RCC 7860 (cell line): Measurements from ENCODE around the gene APOB.

Source experiments
- DNase-seq: peaks from one replicate; pipeline ENCODE4 v3.0.0-alpha.2; 2015; ENCODE audit warnings: low spot score
- FAIRE-seq: peaks from 2 replicates; lab custom pipeline; 2012; peaks lifted over from hg19 to GRCh38; lab: Jason Lieb, UNC

Gene APOB, protein sequence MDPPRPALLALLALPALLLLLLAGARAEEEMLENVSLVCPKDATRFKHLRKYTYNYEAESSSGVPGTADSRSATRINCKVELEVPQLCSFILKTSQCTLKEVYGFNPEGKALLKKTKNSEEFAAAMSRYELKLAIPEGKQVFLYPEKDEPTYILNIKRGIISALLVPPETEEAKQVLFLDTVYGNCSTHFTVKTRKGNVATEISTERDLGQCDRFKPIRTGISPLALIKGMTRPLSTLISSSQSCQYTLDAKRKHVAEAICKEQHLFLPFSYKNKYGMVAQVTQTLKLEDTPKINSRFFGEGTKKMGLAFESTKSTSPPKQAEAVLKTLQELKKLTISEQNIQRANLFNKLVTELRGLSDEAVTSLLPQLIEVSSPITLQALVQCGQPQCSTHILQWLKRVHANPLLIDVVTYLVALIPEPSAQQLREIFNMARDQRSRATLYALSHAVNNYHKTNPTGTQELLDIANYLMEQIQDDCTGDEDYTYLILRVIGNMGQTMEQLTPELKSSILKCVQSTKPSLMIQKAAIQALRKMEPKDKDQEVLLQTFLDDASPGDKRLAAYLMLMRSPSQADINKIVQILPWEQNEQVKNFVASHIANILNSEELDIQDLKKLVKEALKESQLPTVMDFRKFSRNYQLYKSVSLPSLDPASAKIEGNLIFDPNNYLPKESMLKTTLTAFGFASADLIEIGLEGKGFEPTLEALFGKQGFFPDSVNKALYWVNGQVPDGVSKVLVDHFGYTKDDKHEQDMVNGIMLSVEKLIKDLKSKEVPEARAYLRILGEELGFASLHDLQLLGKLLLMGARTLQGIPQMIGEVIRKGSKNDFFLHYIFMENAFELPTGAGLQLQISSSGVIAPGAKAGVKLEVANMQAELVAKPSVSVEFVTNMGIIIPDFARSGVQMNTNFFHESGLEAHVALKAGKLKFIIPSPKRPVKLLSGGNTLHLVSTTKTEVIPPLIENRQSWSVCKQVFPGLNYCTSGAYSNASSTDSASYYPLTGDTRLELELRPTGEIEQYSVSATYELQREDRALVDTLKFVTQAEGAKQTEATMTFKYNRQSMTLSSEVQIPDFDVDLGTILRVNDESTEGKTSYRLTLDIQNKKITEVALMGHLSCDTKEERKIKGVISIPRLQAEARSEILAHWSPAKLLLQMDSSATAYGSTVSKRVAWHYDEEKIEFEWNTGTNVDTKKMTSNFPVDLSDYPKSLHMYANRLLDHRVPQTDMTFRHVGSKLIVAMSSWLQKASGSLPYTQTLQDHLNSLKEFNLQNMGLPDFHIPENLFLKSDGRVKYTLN (N-terminal part only)

GRCh38 chr2:21043744-21044532, at the start of gene APOB:
Gene APOB, minus strand, starts transcription at chr2:21044073. Its CDS starts 128 bp downstream, at chr2:21043945.
- FAIRE-seq: no peak
- no peak for DNase-seq

GRCh38 chr2:21092308-21092869, 48.5 kb upstream of the APOB start:
- DNase-seq: no peak
- no peak for FAIRE-seq

DNA sequence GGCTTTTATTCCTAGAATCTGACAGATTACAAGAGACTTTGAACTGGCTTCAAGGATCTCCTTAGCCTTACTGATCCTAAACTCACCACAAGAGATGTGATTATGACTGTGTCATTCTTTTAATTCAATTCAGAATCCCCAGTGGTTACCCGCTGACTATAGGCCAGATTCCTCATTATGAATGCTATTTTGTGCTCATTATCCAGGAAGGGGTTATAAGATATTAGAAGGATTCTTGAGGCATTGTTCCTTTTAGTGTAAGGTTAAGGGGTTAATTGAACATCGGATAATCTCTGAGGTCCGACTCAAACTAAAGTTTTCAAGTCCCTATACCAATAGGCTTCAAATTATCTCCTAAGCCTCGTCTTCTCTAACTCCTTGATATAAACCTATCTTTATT, 40.5 kb upstream of the APOB start:
- DNase-seq (no peak), FAIRE-seq (no peak)

GRCh38 chr2:21083482-21083881, 39.6 kb upstream of the APOB start:
- FAIRE-seq (no peak), DNase-seq (no peak)

- FAIRE-seq (no peak), DNase-seq (no peak)
Observed at GRCh38 chr2:21078296-21078695, 34.4 kb upstream of the APOB start.

DNA sequence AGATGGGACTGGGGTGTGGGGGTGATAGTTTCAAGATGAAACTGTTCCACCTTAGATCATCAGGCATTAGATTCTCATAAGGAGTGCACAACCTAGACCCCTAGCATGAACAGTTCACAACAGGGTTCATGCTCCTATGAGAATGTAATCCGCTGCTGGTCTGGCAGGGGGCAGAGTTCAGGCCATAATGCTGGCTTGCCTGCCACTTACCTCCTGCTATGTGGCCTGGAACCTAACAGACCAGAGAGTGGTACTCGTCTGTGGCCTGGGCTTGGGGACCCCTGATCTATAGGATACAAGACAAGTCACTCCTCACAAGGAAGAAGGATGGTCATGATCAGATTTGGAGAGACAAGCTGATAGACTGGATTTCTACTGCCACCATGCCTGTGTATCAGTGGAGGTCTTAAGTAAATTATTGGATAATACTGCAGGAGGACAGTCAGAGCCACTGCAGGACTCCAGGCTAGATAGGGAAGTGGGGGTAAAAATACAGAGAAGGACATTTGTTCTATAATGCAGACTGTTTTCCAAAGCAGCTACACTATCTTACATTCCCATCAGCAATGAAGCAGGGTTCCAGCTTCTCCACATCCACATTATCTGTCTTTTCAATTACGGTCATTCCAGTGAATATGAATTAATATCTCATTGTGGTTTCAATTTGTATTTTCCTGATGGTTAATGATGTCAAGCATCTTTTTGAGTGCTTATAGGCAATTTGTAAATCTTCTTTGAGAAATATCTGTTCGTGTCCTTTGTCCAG, 28.8 kb upstream of the APOB start:
- no peak for FAIRE-seq

GRCh38 chr2:21070341-21071257, 26.7 kb upstream of the APOB start:
- no peak for FAIRE-seq
- DNase-seq: no peak

More for the DNA sequence above, 28.8 kb upstream of the APOB start:
- DNase-seq: no peak

DNA sequence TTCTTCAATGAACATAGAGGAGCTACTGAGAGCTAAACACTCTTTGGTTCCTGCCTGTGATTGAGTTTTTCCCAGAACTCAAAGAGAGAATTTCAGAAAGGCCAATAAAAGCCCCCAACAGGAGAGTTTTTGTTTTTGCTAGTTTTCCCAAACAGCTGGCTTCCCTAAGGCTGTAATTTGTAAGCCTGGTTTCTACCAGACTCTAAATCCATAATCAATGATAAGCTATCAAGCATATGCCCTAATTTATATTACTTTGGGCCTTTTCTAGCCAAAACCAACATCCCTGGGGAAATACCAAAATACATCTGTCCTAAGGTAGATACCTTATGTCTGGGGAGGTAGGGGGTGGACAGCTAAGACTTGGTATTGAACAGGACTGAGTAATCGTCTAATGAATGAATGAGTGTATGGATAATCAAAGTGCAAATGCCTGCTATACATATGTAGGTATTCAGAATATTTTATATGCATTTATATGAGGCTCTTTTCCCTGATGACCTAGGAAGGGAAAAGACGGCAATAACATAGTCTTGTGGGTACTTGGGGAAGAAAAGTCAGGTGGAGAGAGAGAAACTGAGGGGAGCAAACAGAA, 26.0 kb upstream of the APOB start:
- no peak for FAIRE-seq
- DNase-seq: no peak

GRCh38 chr2:21067859-21068537, 24.1 kb upstream of the APOB start:
- DNase-seq (no peak), FAIRE-seq (no peak)

GRCh38 chr2:21067125-21067524, 23.3 kb upstream of the APOB start:
- no peak for FAIRE-seq
- no peak for DNase-seq

DNA sequence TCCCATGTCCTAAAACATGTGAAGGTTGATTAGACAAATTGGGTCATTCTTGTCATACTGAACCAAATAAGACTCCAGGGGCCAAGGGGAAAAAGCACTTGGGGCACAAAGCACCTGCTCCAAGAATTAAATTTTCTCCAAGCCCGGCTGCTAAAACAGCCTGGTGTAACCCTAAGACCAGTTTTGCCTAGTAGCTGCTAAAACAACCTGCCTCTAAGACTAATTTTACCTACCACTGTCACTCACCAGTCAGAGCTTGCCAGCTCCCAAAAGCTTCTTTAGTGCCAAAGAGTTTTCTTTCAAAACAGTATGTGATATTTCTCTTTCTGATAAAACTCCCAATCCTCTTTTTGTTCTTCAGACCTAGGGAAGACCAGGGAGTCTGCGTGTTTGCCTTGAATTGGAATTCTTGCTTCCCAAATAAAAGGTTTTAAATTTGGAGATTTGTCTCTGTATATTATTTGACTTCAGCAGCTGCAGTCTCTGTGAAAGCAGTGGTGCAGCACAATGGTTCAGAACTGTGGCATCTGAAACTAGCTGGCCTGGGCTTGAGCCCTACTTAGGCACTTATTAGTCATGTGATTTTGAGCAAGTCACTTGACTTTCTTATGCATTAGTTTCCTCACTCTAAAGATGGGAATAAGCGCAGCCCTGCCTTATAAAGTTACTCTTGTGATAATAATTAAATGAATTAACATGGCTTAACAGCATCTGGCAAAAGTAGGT, 16.2 kb upstream of the APOB start:
- DNase-seq (no peak), FAIRE-seq (no peak)

DNA sequence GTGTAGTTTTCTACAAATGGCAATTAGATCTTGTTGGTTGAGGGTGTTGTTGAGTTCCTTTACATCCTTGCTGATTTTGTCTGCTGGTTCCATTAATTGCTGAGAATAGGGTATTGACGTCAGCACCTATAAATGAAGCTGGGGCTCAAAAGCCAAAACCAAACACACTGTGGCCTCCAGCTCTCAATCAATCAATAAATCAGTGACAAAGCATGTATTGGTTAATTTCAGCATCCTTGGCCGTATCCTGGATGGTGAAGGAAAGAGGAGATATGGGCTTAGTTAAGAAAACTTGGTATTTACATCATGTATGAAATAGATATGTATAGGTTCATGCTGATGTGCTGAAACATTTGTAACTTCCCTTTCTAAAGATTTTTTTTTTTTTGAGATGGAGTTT, 13.2 kb upstream of the APOB start:
- no peak for FAIRE-seq

DNA sequence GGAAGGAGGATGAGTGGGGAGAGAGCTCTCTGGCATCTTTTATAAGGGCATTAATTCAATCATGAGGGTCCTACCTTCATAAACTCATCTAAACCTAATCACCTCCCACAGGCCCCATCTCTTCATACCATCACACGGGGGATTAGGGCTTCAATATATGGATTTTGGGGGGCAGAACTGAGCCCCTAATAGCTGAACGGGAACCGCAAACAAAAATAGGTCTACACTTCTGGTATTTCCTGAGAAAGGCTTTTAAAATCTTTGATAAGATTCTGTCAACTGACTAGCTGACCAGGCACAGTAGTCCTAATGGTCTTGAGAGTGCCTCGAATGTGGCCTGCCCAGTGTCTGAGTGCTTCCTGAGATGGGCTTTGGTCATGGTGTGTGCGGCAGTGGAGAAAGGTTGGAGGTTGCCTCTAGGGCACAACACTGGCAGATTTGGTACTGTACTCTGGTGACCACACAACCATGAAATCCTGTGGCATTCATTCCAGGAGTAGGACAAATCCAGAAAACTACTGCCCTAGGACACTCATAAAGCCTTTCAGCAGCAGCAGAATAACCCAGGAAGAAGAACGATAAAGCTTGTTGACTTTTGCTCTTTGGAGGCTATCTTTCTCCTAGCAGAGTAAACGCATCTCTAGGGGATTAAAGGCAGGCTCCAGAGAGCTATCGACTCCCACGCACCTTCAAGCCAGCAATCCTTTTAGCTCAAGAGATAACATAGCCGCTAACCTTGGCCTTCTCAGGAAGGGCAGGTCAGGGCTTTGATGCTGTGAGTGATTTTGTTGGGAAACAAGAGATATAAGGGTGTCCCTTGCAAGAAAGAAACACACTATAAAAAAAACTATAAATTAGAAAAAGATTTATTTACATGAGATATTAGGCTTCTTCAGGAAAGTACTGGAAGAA, 12.3 kb upstream of the APOB start:
- no peak for FAIRE-seq

More for the DNA sequence above, 13.2 kb upstream of the APOB start:
- DNase-seq: no peak

DNA sequence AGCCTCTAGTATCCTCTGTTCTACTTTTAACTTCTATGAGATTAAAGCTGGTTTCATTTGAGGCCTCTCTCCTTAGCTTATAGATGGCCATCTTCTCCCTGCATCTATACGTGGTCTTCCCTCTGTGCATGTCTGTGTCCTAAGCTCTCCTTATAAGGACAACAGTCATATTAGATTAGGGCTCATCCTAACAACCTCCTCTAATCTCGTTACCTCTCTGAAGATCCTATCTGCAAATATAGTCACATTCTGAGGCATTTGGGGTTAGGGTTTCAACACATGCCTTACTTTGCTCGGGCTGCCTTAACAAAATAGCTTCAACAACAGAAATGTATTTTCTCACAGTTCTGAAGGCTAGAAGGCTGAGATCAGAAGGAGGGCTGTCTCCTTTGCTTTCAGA, 11.6 kb upstream of the APOB start:
- DNase-seq: no peak
- FAIRE-seq: no peak

More for the DNA sequence above, 12.3 kb upstream of the APOB start:
- DNase-seq: no peak

GRCh38 chr2:21054011-21054410, 10.1 kb upstream of the APOB start:
- no peak for DNase-seq
- FAIRE-seq: no peak
